ENCODE data around the gene MROH2A.

The MROH2A gene

GRCh38 chr2:233764761-233765160, 13.4 kb upstream of the MROH2A start:
- DNase-seq (ENCODE audit: extremely low read depth in 1 of 2, low read depth in 1 of 2) = no peak

DNA sequence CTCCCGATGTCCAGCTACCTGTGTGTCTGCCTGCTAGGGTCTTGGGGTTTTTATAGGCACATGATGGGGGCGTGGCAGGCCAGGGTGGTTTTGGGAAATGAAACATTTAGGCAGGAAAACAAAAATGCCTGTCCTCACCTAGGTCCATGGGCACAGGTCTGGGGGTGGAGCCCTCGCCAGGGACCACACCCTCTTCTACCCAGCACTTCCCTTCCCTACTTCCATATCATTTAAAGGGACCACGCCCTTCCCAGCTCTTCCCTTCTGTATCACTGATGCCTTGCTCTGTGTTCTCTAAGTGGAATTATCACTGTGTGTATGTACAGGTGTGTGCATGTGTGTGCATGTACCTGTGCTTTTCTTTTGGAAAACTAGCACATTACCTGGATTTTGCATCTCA, 11.7 kb upstream of the MROH2A start:
- DNase-seq (ENCODE audit: extremely low read depth in 1 of 2, low read depth in 1 of 2) = no peak

DNA sequence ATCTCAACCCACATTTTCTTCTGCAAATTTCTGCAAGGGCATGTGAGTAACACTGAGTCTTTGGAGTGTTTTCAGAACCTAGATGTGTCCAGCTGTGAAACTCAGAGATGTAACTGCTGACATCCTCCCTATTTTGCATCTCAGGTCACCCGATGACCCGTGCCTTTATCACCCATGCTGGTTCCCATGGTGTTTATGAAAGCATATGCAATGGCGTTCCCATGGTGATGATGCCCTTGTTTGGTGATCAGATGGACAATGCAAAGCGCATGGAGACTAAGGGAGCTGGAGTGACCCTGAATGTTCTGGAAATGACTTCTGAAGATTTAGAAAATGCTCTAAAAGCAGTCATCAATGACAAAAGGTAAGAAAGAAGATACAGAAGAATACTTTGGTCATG, 10.1 kb upstream of the MROH2A start:
- DNase-seq (ENCODE audit: extremely low read depth in 1 of 2, low read depth in 1 of 2) = no peak

DNA sequence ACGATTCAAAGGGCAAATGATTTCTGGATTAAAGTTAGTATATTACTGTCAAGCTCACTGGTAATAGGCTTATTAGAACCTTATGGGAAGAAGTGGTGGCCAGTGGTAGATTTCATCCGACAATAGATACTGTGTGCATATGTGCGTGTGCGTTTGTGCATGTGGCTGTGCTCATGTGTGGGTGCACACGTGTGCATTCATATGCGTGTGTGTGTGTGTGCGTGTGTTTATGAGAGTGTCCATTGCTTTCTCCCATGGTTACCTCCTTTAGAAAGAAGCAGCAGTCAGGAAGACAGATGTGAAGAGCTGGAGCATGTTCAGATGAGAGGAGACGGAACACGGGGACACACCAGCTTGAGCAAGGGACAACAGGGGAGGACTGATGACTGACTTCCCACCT, 8.9 kb upstream of the MROH2A start:
- DNase-seq (ENCODE audit: extremely low read depth in 1 of 2, low read depth in 1 of 2) = no peak

DNA sequence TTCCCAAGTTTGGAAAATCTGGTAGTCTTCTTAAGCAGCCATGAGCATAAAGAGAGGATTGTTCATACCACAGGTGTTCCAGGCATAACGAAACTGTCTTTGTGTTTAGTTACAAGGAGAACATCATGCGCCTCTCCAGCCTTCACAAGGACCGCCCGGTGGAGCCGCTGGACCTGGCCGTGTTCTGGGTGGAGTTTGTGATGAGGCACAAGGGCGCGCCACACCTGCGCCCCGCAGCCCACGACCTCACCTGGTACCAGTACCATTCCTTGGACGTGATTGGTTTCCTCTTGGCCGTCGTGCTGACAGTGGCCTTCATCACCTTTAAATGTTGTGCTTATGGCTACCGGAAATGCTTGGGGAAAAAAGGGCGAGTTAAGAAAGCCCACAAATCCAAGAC, 6.0 kb upstream of the MROH2A start:
- no peak for DNase-seq (ENCODE audit: extremely low read depth in 1 of 2, low read depth in 1 of 2)

GRCh38 chr2:233772583-233772982, 5.5 kb upstream of the MROH2A start:
- no peak for DNase-seq (ENCODE audit: extremely low read depth in 1 of 2, low read depth in 1 of 2)

GRCh38 chr2:233773854-233774253, 4.3 kb upstream of the MROH2A start:
- DNase-seq (ENCODE audit: extremely low read depth in 1 of 2, low read depth in 1 of 2) = no peak

DNA sequence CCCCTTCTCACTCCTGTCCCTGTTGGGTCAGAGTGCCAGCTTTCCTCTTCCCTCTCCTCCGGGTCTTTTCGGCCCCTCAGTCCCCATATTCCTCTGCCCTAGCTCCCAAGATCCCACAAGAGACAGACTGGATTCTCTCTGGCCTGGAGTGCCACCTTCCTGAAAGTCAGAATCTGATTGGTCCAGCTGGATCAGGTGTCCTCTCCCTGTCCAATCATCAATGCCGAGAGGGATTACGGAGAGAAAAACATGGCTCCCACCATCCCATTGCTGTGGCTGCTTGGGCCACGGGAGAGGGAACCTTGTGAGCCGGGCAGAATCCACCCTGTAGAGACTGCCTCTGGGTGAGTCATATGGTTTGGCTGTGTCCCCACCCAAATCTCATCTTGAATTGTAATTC, 2.7 kb upstream of the MROH2A start:
- DNase-seq (ENCODE audit: extremely low read depth in 1 of 2, low read depth in 1 of 2) = no peak

- DNase-seq (ENCODE audit: extremely low read depth in 1 of 2, low read depth in 1 of 2) = no peak
These were observed 1.6 kb downstream of the MROH2A start for GRCh38 chr2:233779722-233780121.

DNA sequence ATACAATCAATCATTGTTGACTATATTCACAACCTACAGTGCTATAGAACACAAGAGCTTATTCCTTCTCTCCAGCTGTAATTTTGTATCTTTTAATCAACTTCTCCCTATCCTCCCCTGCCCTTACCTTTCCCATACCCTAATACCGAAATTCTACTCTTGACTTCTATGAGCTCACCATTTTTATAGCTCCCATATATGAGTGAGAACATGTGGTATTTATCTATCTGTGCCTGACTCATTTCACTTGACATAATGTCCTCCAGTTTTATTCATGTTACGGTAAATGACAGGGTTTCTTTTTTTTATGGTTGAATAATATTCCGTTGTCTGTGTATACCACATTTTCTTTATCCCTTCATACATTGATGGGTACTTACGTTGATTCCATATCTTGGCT, 2.6 kb downstream of the MROH2A start:
- DNase-seq (ENCODE audit: extremely low read depth in 1 of 2, low read depth in 1 of 2) = no peak

DNA sequence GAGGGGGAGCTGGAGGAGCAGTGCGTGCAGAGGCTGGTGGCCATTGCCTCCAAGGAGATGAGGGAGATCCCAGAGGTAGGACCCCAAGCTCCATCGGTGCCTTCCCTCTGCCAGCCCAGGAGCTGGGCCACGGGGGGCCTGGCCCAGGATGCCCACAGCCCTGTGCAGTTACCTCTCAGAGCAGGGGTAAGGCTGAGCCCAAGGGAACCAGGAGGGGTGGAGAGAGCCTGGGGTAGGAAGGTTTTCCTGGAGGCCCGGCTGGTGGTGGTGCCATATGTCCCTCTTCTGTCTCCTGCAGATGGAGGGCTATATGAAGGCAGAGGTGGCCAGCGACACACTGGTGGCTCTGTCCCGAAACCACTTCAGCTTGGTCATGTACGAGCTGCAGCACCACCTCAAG, 11.4 kb downstream of the MROH2A start:
- no peak for DNase-seq (ENCODE audit: extremely low read depth in 1 of 2, low read depth in 1 of 2)

GRCh38 chr2:233791151-233791882, 13.2 kb downstream of the MROH2A start:
- no peak for DNase-seq (ENCODE audit: extremely low read depth in 1 of 2, low read depth in 1 of 2)

GRCh38 chr2:233791883-233792329, 13.8 kb downstream of the MROH2A start:
- DNase-seq (ENCODE audit: extremely low read depth in 1 of 2, low read depth in 1 of 2) = no peak

DNA sequence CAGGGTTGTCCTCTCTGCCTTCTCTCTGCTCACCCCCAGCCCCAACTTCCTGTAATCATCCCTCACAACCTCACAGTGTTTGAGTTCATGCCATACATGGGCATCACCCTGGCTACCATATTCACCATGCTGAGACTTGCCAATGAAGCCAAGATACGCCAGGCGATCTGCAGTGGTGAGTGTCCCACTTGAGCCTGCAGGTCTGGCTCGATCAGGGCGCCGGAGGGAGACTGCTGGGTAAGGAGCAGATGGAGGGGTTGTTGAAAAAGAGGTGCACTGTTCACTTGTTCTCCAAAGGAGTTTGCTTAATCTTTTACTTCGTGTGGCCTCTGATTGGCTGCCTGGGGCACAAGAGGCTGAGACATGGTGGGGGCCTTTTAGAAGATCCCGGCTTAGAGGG, 14.6 kb downstream of the MROH2A start:
- DNase-seq (ENCODE audit: extremely low read depth in 1 of 2, low read depth in 1 of 2) = no peak

DNA sequence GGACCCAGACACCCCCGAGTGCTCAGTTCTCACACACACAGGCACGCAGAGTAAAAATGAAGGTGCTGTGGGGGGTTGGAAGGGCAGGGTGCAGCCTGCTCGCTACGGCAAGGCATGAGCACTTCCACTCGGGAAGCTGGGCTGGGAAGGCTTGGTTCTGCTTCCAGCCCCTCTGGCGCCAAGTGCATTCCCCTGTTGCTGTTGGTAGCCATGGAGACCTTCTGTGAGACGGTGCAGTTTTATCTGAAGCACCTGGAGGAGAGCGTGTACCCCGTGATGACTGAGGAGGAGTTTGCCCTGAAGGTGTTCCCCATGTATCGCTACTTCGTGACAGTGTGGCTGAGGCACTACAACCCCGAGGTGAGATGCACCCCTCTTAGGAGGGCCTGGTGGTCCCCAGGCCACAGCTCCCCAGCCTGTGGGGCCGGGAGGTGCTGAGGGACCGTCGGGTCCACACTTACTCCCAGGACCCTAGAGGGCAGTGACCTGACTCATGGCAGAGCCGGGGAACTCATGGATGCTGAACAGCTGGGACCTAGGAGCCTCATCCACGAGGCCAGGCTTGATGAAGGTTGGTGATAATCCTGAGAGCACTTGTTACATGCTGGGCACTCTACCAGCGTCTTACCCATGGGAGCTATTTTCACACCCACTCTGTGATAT, 15.5 kb downstream of the MROH2A start:
- DNase-seq (ENCODE audit: extremely low read depth in 1 of 2, low read depth in 1 of 2) = no peak

DNA sequence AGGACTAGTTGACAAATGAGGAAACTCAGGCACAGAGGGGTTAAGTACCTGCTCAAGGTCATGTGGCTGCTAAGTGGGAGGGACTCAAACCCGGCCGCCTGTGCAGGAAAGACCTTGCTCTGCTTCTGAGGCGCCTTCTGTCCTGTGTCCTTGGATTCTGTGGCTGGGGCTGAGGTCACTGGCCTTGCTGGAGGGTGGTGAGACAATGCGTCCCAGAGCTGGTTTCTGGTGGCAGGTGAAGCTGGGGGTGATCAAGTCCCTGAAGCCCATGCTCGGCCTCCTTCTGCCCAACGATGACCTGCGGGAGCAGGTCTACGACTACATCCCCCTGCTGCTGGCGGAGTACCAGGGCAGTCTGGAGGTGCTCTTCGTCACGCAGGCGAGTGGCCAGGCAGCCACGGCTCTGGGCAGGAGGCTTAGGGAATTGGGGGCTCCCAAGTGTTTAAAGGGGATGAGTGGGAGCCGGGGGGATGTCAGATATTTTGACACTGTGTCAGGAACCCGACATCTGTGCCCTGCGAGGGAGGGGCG, 16.1 kb downstream of the MROH2A start:
- no peak for DNase-seq (ENCODE audit: extremely low read depth in 1 of 2, low read depth in 1 of 2)

DNA sequence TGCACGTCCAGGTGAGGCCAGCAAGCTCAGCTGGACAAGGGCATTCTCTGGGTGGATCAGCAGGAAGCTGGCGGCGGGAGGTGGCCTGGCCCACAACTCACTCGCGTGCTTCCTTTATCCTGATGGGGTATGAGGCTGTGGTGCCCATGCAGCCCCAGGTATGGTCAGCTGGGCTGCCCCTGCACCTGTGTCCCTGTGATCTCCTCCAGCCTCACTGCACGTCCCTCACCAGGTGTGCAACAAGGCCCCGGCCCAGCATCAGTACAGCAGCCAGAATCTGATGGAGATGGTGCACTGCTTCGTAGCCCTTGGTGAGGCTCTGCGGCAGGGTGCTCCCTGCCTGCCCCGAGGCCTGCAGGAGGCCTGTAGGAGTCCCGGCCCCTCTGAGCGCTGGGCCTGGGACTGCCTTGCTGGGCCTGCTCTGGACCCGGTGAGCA, 17.6 kb downstream of the MROH2A start:
- no peak for DNase-seq (ENCODE audit: extremely low read depth in 1 of 2, low read depth in 1 of 2)

DNA sequence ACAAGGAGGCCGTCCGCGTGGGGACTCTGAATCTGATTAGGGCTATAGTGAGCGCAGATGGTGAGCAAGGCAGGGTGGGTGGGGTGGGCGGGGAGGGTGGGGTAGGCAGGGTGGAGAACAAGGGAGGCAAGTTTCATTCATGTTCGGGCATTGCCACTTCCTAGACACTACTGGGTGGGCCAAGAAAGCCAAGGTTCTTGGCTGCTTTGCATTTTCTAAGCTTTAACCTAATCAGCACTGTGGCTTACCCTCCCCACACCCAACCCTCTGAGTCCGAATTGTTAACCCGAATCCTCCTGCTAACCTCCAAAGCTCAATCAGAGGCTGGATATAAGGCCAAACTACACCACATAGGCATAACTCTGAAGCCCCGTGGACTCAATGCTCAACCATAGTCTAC, 18.1 kb downstream of the MROH2A start:
- DNase-seq (ENCODE audit: extremely low read depth in 1 of 2, low read depth in 1 of 2) = no peak

DNA sequence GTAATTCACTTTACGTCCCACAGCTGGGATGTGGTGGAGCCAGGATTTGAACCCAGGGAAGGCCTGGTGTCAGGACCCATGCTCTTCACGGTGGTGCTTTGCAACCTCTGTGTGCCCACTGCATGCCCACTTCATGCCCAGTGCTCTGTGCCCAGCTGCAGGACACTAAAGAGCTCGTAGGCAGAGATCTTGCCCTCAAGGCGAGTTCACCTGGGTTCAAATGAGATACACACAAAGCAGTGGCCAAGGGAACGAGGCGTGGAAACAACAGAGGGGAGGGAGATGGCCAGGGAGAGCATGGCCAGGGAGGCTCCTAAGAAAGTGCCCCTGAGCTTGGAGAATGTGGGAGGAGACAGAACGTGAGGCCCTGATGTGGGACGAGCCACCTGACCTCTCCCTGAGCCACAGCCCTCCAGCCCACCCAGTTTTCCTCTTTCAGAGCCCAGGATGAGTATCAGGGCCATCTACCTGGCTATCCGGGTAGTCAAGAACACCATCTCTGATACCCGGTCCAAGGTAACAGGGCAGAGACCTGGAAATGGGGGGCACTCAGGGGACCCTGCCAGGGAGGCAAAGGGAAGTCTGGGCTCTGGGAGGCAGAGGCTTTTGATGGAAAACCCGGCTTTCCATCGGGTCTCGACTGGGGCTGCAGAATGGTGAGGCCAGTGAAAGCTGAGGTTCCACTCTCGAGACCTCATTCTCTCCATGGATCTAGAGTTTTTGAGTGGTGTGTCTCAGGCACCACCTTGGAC, 20.4 kb downstream of the MROH2A start:
- no peak for DNase-seq (ENCODE audit: extremely low read depth in 1 of 2, low read depth in 1 of 2)

DNA sequence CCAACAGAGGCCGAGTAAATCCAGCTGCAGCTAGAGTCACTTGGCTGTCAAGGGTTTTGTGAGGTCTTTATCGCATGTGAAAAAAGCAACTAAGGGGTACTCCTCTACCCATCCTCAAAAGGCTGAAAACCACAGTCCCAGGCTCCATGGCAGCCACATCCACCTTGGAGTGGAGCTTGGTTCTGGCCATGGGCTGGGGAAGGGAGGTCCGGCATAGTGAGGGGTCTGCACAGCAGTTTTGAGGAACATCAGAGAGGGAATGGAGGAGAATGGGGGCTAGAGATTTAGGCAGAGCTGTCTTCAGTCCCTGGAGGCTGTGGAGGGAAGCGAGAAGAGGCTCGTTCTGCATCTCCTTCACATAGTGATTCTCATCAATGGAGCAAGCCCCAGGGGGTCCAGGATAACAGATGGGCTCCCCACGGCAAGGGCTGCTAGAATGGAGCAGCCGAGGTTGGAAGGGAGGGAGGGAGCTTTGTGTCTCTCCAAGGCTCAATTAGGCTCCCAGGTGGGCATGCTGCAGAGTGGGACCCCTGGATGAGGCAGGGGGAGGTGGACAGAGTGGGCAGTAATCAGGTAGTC, 21.0 kb downstream of the MROH2A start:
- DNase-seq (ENCODE audit: extremely low read depth in 1 of 2, low read depth in 1 of 2) = no peak

GRCh38 chr2:233799716-233800115, 21.6 kb downstream of the MROH2A start:
- DNase-seq (ENCODE audit: extremely low read depth in 1 of 2, low read depth in 1 of 2) = no peak

All from activated CD8-positive, alpha-beta memory T cell treated with anti-CD3 and anti-CD28 coated beads for 1 hour (primary cell).